ENCODE results near the gene GNB4. TPM values are rescaled to one million over a fixed set of nuclear protein-coding genes. Genes with fewer than 3 reads are reported as not detected.

GNB4 gene
- total and polyA plus RNA-seq, 2 of the 8 experiments (the other 6 are each of a cell fraction or from before 2014, with no cell fraction given), result 13.4 to 29.2 TPM

Small RNA genes lying within 50 kb of the gene (small RNA-seq; reads per million reads assigned to genes)
- gene AC007620.1 (ENCODE audit: insufficient read depth), result not detected

Other genes with a start within 250 kb of the GNB4 start
- gene KCNMB3, start 200.4 kb downstream of the GNB4 start, total RNA-seq (2021; fragmentation: NEBNext Ultra II Directional; extraction: Animal tissue kit (Norgen Biotek cat#: 25700)), result 1.9 and 2.0 TPM in 2 replicates
- gene KCNMB3, start 200.4 kb downstream of the GNB4 start, polyA plus RNA-seq (2011; rRNA removed), result 1.7 TPM in 2 replicates
- 41.4 and 43.0 TPM in 2 replicates for gene ZNF639, start 128.4 kb downstream of the GNB4 start, total RNA-seq (2021; fragmentation: NEBNext Ultra II Directional; extraction: Animal tissue kit (Norgen Biotek cat#: 25700))
- gene ZNF639, start 128.4 kb downstream of the GNB4 start, polyA plus RNA-seq (2011; rRNA removed), result 8.1 and 9.1 TPM in 2 replicates
- 34.7 and 35.6 TPM in 2 replicates for gene MFN1, start 103.8 kb downstream of the GNB4 start, total RNA-seq (2021; fragmentation: NEBNext Ultra II Directional; extraction: Animal tissue kit (Norgen Biotek cat#: 25700))
- gene MFN1, start 103.8 kb downstream of the GNB4 start, polyA plus RNA-seq (2011; rRNA removed), result 5.7 and 9.1 TPM in 2 replicates
- 76.9 and 83.3 TPM in 2 replicates for gene ACTL6A, start 111.5 kb upstream of the GNB4 start, total RNA-seq (2021; fragmentation: NEBNext Ultra II Directional; extraction: Animal tissue kit (Norgen Biotek cat#: 25700))
- 99.5 and 141 TPM in 2 replicates for gene ACTL6A, start 111.5 kb upstream of the GNB4 start, polyA plus RNA-seq (2011; rRNA removed)
- gene MRPL47, start 153.2 kb upstream of the GNB4 start, total RNA-seq (2021; fragmentation: NEBNext Ultra II Directional; extraction: Animal tissue kit (Norgen Biotek cat#: 25700)), result 76.6 and 81.4 TPM in 2 replicates
- 12.2 and 26.1 TPM in 2 replicates for gene MRPL47, start 153.2 kb upstream of the GNB4 start, polyA plus RNA-seq (2011; rRNA removed)
- gene NDUFB5, start 153.3 kb upstream of the GNB4 start, total RNA-seq (2021; fragmentation: NEBNext Ultra II Directional; extraction: Animal tissue kit (Norgen Biotek cat#: 25700)), result 74.1 and 85.8 TPM in 2 replicates
- 16.4 and 46.1 TPM in 2 replicates for gene NDUFB5, start 153.3 kb upstream of the GNB4 start, polyA plus RNA-seq (2011; rRNA removed)
- 25.9 and 28.0 TPM in 2 replicates for gene USP13, start 201.6 kb upstream of the GNB4 start, total RNA-seq (2021; fragmentation: NEBNext Ultra II Directional; extraction: Animal tissue kit (Norgen Biotek cat#: 25700))
- 5.5 and 7.9 TPM in 2 replicates for gene USP13, start 201.6 kb upstream of the GNB4 start, polyA plus RNA-seq (2011; rRNA removed)

Measured in H1 (cell line).